GM23248 (cell line): ENCODE results near the gene HNF1B.

Source experiments
- EZH2 ChIP-seq: fragments of 200-600 bp; sonication (generic); IDR thresholded peaks from 2 replicates; pipeline ENCODE4 v1.6.1; 2018; ENCODE audit warnings: antibody characterized with exemption, mild to moderate bottlenecking; ENCODE audit not compliant: insufficient read depth, poor library complexity, severe bottlenecking
- EZH2phosphoT487 ChIP-seq: fragments of 200-600 bp; sonication (generic); IDR thresholded peaks from 2 replicates; pipeline ENCODE4 v1.6.1; 2018; ENCODE audit warnings: antibody characterized with exemption, moderate library complexity, mild to moderate bottlenecking, low read depth; ENCODE audit not compliant: insufficient read depth

DNA sequence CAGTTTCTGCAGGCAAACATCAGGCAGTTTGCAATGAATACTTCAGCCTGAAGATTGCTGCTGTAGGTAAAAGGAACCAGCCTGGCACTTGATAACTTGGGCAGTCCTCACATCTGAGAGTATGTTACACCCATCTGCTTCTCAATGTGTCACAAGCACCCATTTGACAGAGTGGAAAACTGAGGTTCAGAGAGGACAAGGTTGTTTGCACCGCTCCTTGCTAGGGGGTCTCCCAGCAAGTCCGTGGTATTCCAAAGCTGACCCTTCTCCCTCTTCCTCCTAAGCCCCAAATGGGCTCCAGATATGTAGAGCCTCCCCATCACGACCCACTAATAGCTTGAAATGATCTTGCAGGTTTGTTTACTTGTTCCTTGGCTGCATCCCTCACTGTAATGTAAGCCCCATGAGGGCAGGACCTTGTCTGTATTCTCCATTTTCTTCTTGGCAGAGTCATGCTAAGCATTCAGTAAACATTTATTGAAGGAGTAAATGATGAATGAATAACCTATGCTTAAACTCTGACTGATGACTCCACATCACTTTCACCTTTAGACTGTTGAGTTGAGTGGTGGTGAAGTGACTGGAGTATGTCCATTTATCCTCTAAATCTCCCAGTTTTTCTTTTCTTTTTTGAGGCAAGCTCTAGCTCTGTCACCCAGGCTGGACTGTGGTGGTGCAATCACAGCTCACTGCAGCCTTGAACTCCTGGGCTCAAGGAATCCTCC, 26.4 kb downstream of the HNF1B start:
- TF ChIP-seq EZH2: no peak
- no peak for TF ChIP-seq EZH2phosphoT487
